Lung microvascular endothelial cell (primary cell): ENCODE measurements around the gene MYO10. TPM values are rescaled to one million over a fixed set of nuclear protein-coding genes. Genes with fewer than 3 reads are reported as not detected.
A peak's percentile ranks its signal among the peaks of the same experiment; 100 is the strongest.
"Not testable (repeated sequence)": the region's sequence is repeated elsewhere in the genome, so short reads cannot be mapped to it uniquely, and the experiment has no call there.

Experiments
- DNase-seq, 2 donors: peaks; one replicate each; pipeline versions ENCODE4 v3.0.0 to v3.0.0-alpha.2; 2010; ENCODE audit warnings: low read depth in 2 of 2
- total RNA-seq: library from RNA; depleted of rRNA; stranded (reverse); fragments of >200 nt; gene quantifications from 2 replicates; pipeline ENCODE4 v1.2.1, GENCODE V29; 2014

Gene MYO10
- total RNA-seq, 1 donor from 2014 or later = 59.5 TPM

DNA sequence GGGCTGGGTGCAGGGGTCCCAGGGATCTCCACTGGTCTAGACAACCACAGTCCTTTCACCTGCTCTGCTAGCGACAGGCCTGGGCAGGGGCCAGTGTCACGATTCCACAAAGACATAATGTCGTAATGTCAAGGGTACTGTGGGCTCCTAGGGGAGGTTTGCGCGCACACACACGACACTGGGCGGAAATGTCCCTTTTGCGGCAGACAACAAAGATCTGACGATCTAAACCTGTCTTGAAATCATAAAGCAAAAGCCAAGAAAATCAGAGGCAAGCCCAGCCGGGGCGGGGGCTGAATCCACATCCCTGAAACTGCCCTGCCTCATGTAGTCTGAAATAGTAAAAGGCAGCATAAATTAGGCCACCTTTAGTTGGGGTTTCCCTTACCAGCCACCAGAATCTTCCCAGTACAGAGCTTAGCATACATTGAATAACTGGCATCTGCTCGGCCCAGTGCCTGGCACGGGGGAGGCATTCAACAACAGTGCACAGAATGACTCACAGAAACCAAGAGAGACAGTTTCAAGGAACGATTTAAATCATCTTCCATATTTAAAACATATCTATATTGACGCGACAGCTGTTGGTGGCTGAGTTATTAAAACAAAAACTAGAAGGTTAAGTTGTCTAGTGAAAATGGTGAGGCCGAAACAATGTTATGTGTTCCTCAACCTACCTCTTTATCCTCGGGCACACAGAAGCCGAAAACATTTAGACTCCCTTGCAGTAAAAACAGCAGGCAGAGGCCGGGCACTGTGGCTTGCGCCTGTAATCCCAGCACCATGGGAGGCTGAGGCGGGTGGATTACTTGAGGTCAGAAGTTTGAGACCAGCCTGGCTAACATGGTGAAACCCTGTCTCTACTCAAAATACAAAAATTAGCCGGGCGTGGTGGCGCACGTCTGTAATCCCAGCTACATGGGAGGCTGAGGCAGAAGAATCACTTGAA, 151.0 kb downstream of the MYO10 start:
- DNase-seq = no peak

DNA sequence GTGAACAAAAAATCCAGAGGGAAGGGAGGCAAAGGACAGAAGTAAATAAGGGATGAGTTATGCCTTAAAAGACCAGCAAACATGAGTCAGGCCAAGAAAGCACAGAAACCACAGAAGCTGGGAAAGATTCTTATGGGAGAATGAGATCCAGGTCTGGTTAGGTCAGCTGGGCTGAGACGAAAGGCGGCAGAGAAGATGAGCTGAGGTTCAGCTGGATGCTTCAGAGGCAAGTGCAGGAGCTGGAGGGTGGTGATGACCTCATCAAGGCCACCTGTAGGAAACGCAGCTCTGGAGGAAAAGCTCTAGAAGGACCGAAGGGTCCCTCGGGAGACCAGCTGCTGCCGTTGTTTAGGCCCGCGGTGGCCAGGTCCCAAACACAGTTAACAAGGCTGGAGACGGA, 152.0 kb downstream of the MYO10 start:
- no peak for DNase-seq

DNA sequence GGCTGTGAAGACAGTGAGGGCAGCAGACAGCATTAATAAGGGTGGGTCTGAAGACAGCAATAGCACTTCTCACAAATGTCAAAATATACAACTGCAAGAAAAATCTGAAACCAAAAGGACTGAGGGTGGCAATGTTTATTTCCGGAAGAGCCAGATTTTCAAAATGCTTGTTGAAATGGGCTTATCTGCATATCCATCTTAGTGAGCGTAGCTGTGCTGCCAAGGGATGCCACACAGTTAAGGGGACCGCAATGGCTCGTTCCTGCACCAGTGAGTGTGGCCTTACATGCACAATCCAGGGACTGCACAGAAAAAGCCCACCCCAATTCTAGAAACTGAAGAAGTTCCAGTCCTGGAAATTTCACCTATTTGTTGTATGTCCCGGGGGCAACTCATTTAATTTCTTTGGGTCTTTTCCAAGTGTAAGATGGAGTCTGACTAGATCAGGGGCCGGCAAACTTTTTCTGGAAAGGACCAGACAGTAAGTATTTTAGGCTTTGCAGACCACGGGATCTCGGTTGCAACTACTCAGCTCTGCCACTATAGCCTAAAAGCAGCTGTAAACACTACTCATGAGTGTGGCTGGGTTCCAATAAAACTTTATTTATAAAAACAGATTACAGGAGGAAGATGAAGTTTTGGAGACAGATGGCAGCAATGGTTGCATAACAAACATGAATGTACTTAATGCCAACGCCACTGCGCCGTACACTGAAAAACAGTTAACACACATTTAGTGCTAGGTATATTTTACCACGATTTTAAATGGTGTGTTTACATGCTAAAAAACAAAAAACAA, 154.1 kb downstream of the MYO10 start:
- no peak for DNase-seq

DNA sequence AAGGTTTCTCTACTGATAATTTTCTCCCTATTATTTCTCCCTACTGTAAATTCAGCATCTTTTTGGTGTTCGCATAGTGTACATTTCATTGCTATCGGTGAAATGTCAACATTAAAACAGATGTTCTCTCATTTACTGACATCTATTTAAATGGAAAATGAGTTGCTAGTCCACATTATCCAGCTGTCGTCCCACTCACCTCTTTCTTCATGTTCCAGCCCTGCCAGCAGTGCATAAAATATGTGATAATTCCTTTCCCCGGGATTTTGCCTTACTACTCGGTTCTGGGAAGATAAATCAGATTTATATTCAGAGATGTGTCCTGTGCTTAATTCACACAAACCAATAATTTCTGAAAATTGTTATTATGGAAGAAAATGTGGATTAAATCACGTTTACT, 155.8 kb downstream of the MYO10 start:
- no peak for DNase-seq

DNA sequence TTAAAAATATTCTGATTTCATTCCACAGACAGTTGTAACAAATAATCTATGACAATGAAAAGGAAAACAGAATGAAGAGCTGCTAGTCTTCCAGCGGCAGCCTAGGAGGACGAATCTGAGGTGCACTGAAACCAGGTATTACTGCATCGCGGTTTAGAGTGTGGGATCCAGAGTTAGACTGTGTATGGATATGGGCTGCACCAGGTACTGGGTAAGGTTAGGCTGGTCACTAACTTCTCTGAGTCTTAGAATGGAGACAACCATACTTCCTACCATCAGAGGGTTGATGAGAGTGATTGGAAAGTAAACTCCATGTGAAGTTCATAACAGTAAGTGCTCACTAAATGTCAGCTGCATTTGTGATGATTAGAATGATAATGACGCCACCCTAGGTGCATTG, 158.7 kb downstream of the MYO10 start:
- DNase-seq = no peak

DNA sequence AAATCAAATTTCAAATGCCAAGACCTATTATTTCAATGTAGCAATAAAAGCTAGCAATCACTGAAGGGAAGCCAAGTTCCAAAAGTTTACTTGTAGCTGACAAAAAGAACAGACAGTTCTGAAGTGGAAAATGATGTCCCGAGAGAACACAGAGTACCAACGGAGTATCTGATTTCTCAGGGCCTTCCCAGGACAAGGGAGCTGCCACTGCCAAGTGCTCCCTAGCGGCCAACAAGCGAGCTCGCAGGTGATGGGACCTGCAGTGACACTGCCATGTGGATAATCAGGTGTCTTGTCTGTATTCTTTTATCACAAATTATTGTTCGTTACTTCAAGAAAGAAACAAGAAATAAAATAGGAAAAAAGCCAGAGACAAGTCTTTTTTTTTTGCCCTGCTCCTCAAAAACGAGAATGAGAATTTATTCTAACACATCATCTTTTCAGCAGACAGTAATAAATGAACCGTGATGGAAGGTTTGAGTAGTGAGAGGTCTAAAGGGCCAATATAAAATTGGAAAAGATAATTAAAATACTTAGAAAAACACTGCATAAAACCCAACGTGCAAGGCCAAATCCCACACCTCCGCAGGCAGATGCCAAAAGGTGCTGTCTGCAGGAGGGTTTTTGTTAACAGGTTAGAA, 159.4 kb downstream of the MYO10 start:
- peak in 1 of 2 donors; percentile 55 for DNase-seq

GRCh38 chr5:16774806-16775205, 161.3 kb downstream of the MYO10 start:
- peak; percentile 30 to 75 for DNase-seq

- peak in 1 of 2 donors; percentile 36 for DNase-seq
These were observed 162.1 kb downstream of the MYO10 start for GRCh38 chr5:16773991-16774390.

DNA sequence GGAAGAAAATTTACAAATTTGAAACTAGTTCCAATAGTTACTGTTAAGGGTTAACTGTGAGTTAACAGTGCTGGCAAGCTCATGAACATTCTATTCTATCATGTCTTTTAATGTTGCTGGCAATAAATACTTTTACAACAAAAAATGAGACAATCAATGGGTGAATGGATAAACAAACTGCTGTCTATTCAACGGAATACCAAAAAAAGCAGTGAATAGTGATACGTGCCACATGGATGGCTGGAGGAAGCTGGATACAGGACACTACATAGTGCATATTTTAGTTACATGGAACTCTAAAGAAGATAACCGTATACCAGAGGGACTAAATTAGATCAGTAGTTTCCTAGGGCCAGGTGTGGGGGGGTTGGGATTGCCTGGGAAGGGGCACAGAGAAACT, 163.5 kb downstream of the MYO10 start:
- DNase-seq = no peak

- DNase-seq = no peak
These were observed 167.9 kb downstream of the MYO10 start for GRCh38 chr5:16768184-16768583.

- DNase-seq = no peak
These were observed 172.9 kb downstream of the MYO10 start for GRCh38 chr5:16763211-16763610.

DNA sequence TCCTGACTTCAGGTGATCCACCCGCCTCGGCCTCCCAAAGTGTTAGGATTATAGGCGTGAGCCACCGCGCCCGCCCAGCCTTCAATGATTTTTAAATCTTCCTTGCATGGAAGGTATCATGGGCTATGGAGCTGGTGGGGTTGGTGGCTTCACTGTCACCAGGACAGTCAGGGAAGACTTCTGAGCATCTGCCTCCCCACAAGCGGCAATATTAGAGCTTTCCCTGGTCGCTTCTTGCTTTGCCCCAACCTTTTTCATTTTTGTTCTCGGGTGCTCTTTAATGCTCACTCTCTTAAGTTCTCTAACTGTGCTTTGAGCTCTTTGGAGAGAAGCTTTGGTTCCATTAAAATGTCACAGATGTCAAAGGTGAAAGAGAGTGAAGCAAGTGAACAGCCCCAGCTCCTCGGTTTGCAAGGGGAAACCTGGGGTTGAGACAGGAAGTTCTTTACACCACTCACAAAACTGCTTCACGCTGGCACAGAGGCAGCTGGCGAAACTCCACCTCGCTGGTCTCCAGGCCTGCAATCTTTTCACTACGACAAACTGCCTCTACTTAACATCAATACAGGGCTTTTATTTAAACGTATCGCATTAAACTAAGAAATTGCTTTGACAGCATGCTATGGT, 176.8 kb downstream of the MYO10 start:
- DNase-seq = no peak

DNA sequence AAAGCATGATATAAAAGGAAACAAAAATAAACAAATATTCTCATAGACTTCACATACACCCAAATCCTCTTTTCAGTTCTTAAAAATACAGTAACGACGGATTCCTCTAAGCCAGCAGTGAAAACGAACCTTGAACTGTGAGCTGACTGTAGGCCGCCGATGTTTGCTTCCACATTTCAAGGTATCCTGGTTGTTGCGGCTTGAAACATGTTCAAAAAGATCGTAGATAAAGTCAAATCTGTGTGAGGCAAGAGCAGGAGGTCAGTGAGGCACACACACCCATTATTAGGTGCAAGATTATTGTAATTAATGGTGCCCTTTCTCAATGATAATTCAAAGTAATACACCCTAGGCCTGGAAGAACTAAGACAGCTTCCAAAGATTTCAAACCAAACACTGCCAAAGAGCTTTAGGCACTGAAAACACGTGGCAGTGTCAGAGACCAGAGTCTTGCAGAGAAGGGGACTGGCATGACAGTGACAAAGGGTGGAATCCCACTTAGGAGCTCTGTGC, 178.0 kb downstream of the MYO10 start:
- no peak for DNase-seq

- not testable (repeated sequence) for DNase-seq
These were observed 178.5 kb downstream of the MYO10 start for GRCh38 chr5:16757577-16757976.

GRCh38 chr5:16757146-16757545, 178.9 kb downstream of the MYO10 start:
- DNase-seq = no peak

- DNase-seq = no peak
These were observed 179.4 kb downstream of the MYO10 start for GRCh38 chr5:16756692-16757091.

DNA sequence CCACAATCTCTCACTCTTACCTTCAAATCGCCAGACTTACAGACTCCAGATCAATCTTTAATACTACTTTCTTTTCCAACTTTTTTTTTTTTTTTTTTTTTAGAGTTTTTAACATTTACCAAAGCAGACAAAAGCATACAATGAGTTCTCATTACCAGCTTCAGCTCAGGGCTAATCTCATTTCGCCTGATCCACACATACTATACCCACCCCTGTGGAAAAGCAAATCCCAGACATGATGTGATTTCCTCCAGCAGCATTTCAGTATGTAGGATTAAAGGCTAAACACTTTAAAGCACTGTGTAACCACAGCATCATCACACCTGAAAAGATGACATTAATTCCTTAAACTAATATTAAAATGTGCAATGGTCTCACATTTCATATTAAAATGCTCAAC, 180.4 kb downstream of the MYO10 start:
- no peak for DNase-seq

DNA sequence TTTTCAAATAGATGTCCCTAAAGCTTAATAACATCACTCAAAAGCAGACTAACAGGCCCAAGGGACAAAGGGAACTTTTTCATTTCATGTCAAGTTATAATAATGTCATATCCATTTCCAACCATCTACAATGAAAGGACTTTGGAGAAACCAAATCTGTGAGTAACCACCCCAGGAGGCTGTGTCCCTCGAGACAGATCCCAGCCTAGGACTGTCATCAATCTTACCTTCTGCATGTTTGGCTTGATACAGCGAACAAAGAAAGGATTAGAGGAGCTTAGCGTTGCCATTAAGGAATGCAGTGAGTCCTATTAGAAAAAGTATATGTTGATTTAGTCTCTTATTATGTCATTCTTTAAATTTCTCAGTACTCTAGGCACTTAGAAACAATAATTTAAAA, 181.5 kb downstream of the MYO10 start:
- DNase-seq = no peak

- no peak for DNase-seq
These were observed 182.0 kb downstream of the MYO10 start for GRCh38 chr5:16754086-16754485.

DNA sequence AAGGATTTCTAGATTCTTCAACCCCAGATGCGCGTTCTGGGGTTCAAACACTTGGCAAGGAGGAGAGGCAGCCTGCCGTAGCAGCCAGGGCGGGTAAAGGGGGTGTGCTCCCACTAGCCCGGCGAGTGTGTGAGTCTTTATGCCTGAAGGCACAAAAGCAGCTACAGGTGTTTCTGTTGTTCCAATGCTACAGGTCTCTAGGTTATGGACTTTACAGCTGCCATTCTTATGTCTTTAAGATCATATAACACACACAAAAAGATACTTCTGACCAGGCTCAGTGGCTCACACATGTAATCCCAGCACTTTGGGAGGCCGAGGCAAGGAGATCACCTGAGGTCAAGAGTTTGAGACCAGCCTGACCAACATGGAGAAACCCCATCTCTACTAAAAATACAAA, 185.6 kb downstream of the MYO10 start:
- no peak for DNase-seq

DNA sequence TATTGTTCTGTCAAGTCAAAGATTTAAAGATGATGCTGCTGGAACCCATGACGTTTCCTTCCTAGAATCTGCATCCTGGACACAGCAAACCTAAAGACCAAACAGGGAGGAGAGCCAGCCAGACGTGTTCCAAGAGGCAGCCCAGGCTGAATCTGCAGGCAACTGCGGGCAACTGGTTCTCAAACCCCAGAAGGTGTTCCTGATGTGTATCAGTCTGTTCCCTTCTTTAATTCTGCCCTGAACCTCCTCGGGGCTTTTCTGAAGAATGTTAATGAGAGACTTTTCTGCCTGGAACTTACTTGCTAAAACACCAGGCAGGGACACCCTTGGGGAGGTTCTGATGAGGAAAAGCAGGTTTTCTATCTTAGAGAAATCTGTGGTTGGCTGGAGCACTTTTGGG, 186.5 kb downstream of the MYO10 start:
- peak in 1 of 2 donors; percentile 30 for DNase-seq
